Activated T-cell treated with anti-CD3 and anti-CD28 coated beads, Interleukin-2, amount 50 U/mL, for 4 hours (primary cell): ENCODE measurements around the gene CRTC2. TPM values are rescaled to one million over a fixed set of nuclear protein-coding genes. Genes with fewer than 3 reads are reported as not detected.

Experiments
- ATAC-seq, 2 donors: fragments of 200-7000 bp; cut with Tn5 transposase; one replicate each; pipeline ENCODE4 v1.10.0; 2021
- DNase-seq: peaks from one replicate; pipeline ENCODE4 v3.0.0-alpha.2; 2020
- H3K27me3 Mint-ChIP-seq: one replicate; pipeline ENCODE4 v1.8.0; 2021; ENCODE audit warnings: low read depth, mixed read lengths
- H3K36me3 Mint-ChIP-seq: one replicate; pipeline ENCODE4 v1.8.0; 2022; ENCODE audit warnings: mixed read lengths; ENCODE audit not compliant: insufficient read depth
- H3K4me1 Mint-ChIP-seq: one replicate; pipeline ENCODE4 v1.8.0; 2021; ENCODE audit warnings: low read depth, mixed read lengths
- H3K4me3 Mint-ChIP-seq: one replicate; pipeline ENCODE4 v1.8.0; 2021; ENCODE audit warnings: mild to moderate bottlenecking, moderate library complexity, mixed read lengths
- H3K9me3 Mint-ChIP-seq: one replicate; pipeline ENCODE4 v1.8.0; 2021; ENCODE audit warnings: mixed read lengths
- total RNA-seq, 3 donors: library from RNA; stranded (reverse); gene quantifications; one replicate each; pipeline ENCODE4 v1.2.1, GENCODE V29; 2021

CRTC2 gene
- total RNA-seq, 3 donors from 2014 or later = 43.7 to 56.0 (median 51.7) TPM

DNA sequence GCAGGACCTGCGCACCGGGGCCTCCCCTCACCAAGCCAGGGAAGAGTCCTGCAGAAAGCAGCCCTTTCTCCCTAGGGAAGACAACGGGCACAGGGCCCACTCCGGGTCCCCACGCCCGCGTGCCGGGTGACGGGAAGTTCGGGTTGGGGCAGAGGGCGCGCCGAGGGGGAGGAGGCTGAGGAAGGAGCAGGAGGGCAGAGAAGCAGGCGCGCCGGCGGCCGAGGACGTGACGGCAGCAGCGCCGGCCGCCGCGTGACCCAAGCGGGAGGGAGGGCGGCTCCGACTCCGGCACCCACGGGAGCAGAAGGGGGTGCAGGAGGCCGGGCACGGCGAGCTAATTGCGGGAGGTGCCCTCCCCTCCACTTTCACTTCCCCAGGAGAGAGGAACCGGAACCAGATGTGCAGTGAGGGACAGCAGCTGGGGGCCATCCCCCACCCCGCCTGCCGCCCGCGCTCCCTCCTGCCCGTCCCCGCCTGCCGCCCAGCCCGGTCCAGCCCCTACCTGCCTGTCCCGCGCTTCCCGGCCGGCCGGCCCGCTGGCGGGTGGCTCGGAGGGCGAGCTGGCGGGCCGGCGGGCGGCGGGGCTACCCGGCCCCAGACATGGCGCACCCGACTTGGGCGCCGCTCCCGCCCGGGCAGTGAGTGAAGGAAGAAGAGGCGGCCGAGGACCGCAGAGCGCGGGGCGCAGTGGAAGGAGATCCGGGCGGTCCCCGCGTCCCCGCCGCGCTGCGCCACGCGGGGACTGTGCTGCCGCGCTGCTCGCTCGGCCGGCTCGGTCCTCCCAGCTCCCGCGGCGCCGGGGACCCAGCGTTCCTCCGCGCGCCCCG lies 12.4 kb downstream of the CRTC2 start:
- Mint-ChIP-seq H3K9me3 (no peaks in the 10 kb centered on the region), H3K36me3 (peaks cover 30% of the 10 kb centered on the region), H3K4me3 (peak overlapping the region; percentile 92), H3K4me1 (peaks cover 36% of the 10 kb centered on the region), H3K27me3 (no peaks in the 10 kb centered on the region)
- peak; percentile 55 for DNase-seq
- peak; percentile 60 to 69 for ATAC-seq

DNA sequence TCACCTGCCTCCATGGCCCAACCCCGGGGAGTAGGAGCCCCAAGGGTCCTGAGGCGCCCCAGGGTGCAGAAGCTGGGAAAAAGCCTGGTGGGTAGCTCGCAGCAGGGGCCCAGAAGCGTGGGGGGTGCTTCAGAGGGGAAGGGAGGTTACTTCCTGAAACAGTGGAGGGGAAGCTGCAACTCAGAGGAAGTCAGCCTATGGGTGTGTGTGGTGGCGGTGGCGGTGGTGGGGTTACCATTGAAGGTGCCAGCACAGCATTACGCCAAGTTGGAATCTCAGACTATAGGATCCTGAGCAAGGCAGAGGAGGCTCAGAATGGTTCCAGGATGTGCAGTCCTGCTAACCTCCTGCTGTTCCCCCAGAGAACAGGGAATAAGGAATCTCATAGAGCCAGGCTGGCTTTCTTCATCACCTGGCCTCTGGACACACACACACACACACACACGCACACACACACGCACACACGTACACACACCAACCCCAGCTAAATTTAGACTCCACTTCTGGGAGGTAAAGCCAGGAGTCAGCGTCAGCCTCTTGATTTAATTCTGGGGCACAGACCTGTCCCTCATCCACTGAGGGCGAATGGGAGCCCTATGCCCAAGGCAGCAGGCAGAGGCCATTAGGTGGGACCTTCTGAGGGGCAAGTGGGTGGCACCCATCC lies 13.1 kb downstream of the CRTC2 start:
- DNase-seq = peak; percentile 67
- H3K4me3 Mint-ChIP-seq = peak overlapping the region; percentile 92

DNA sequence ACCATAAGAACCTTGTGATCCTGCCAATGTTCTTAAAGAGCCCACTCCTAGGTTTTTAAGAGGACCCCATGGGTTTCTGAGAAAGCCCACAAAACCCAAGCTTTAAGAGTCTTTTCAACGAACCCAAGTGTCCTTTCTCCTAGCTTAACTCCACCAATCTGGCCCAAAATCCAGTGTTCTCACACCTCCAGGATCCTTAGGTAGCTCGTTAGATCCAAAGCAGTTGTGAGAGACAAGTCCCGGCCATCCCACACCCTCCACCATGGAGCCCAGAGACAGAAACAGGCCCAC lies 13.6 kb downstream of the CRTC2 start:
- Mint-ChIP-seq H3K4me3 (peak overlapping the region; percentile 92), H3K9me3 (no peaks in the 10 kb centered on the region), H3K4me1 (peaks cover 33% of the 10 kb centered on the region), H3K36me3 (peaks cover 27% of the 10 kb centered on the region), H3K27me3 (no peaks in the 10 kb centered on the region)
- ATAC-seq (no peak), DNase-seq (no peak)

More for the DNA sequence above, 13.1 kb downstream of the CRTC2 start:
- ATAC-seq = peak; percentile 63 to 64
- Mint-ChIP-seq H3K36me3 (peaks cover 27% of the 10 kb centered on the region), H3K4me1 (peaks cover 33% of the 10 kb centered on the region), H3K27me3 (no peaks in the 10 kb centered on the region), H3K9me3 (no peaks in the 10 kb centered on the region)

DNA sequence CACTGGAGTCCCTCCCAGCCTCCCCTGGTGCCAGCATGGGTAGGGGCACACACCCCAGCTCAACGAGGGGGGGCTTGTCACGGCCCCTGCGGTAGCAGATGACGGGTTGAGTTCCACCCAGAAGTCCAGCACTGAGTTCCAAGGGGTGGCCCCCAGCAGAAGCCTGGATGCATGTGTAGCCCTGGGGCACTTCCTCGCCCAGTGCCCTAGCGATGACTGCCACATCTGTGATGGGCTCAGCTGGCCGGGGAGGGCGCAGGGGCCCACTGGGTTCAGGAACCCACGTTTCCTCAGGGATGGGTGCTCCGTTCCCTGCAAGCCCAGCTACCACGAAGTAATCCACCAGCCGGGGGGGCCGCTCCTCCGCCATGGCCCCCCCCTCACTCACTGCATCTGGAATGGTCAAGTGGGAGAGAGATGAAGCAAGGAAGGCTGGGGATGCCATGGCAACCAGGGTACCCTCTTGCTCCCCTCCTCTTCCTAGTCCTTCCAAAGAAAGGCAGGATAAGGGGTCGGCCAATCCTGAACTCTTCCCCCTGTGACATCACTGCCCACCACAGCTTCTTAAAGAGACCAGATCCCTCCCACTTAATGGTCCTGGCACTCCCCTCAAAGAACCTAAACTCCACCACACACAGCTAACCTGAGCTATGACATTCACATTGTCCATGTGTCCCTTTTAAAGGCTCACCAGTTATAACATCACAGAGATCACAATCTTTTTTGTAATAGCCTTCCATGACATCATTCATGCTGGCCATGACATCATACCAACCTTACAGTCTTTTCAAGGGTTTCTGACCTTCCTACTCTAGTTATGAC lies 14.2 kb downstream of the CRTC2 start:
- Mint-ChIP-seq H3K4me1 (peaks cover 33% of the 10 kb centered on the region), H3K9me3 (no peaks in the 10 kb centered on the region), H3K36me3 (peaks cover 33% of the 10 kb centered on the region), H3K4me3 (peak overlapping the region; percentile 92), H3K27me3 (no peaks in the 10 kb centered on the region)
- DNase-seq = no peak
- no peak for ATAC-seq

DNA sequence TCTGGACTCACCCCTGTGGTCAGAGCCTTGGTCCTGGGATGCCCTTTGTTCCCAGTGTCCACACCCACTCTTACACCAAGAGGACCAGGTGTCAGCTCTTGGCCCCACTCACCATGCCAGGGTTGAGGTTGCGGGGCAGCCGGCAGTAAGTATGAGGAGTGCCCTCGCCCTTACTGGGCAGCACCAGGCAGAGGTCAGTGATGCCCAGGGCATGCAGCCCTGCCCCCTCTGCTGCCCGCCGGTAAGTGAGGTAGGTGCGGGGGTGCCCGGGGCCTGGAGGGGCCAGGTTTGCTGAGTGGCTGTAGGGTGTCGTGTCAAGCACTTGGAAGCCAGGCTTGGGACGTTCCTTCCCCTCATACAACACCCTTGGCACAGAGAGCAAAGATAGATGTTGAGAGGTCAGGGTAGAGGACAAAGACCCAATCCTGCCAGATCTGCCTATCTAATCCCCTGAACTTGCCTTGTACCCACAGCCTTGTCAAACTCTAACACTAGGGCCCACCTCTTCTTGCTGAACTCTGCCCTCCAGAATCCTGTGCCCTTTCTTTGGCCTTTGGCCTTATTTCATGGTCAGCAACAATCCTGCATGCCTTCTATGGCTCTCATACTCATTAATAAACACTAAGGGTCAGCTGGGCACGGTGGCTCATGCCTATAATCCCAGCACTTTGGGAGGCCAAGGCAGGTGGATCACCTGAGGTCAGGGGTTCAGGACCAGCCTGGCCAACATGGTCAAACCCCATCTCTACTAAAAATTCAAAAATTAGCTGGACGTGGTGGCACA lies 15.5 kb downstream of the CRTC2 start:
- Mint-ChIP-seq H3K9me3 (no peaks in the 10 kb centered on the region), H3K27me3 (no peaks in the 10 kb centered on the region), H3K36me3 (peaks cover 32% of the 10 kb centered on the region), H3K4me1 (peaks cover 33% of the 10 kb centered on the region), H3K4me3 (no peak overlapping the region)
- no peak for ATAC-seq
- DNase-seq = no peak

DNA sequence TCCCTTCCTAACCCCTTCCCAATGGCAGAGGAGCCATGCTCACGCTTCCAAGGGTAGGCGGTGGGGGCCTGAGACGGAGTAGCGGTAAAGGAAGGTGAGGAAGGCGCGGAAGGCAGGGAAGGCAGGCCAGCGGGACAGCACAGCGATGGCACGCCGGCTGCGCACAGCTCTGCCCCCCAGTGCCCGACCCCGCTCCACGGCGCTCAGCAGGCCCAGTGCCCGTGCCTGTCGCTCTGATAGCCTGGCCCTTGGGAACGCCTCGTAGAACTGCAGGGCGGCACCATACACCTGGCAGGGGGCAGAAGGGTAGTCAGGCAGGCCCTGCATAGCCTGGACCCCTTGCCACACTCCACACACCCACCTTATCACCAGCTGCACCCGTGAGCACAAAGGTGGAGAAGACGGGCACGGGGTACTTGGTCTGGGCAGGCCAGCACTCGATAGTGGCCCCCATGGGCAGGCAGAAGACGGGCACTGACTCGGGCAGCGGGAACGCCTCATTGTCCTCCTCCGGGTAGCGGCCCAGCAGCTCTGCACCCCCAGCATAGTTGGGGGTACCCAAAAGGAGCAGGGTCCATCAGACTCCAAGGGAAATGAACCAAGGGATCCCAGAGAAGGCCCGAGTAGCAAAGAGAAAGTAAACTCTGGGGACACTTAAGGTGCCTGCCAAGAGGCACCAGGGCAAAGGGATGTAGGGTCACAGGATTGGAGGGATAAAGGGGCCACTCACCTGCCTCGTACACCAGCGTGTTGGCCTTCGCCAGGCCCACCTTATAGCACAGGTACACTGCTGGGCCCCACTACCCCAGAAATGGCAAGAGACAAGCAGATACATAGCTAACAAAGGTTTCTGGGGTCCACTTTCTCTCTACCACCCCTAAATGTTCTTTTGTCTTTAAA lies 16.3 kb downstream of the CRTC2 start:
- no peak for DNase-seq
- Mint-ChIP-seq H3K4me1 (peaks cover 33% of the 10 kb centered on the region), H3K9me3 (no peaks in the 10 kb centered on the region), H3K4me3 (no peak overlapping the region), H3K36me3 (peaks cover 39% of the 10 kb centered on the region), H3K27me3 (no peaks in the 10 kb centered on the region)
- ATAC-seq = no peak

DNA sequence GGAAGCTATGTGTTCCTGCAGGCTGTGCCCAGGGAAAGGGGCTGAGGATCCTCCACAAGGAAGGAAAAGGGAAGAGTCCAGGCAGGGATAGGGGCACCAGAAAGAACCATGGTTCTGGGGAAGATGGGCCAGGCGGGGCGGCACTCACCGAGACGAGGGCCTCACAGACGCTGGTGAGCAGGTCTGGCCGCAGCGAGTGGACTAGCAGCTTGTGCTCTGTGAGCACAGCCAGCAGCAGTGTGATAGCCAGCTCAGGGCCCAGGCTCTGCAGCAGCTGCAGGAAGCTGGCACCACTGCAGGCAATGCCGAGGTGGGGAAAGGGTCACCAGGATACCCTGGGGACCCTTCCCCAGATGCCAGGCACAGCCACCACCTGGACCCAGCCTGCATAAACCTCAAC lies 17.7 kb downstream of the CRTC2 start:
- Mint-ChIP-seq H3K27me3 (no peaks in the 10 kb centered on the region), H3K36me3 (peaks cover 46% of the 10 kb centered on the region), H3K4me1 (peaks cover 28% of the 10 kb centered on the region), H3K9me3 (no peaks in the 10 kb centered on the region), H3K4me3 (no peak overlapping the region)
- no peak for ATAC-seq
- DNase-seq = no peak

DNA sequence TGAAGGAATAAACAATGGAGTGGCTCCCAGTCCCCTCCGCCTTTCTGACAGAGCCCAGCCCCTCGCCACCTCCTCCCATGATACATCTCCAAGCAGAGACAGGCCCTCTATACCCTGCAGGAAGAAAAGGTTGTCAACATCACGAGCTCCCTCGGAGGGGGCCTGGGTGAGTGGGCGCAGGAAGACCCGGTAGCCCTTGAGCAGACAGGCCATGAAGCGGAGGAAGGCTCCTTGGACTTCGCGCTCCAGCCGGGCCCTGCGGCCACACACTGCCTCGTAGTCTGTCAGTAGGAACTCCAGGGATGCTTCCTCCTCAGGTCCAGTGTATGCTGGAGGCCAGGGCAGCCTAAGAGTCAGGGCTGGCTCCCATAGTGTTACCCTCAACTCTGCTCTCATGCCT lies 18.9 kb downstream of the CRTC2 start:
- Mint-ChIP-seq H3K4me1 (peaks cover 22% of the 10 kb centered on the region), H3K36me3 (peaks cover 52% of the 10 kb centered on the region), H3K27me3 (no peaks in the 10 kb centered on the region), H3K4me3 (no peak overlapping the region), H3K9me3 (no peaks in the 10 kb centered on the region)
- ATAC-seq (no peak), DNase-seq (no peak)

DNA sequence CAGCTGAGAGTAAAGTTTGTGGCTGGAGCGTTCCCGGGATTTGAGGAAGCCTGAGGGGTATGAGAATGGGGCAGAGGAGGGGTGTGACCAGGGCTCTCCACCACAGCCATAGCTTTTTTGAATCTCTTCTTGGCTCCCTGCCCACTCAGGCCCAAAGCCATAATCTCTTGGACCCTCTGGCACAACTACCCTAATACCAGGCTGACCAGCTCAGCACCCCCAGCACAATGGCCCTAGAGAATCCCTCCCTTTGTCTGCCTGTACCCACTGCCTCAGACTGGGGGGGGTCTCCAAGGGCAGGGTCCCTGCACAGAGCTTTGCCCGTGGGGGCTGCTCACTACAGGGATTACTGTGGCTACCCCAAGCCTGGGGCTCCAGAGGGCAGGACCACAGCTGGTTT lies 19.4 kb downstream of the CRTC2 start:
- ATAC-seq (no peak), DNase-seq (no peak)
- Mint-ChIP-seq H3K36me3 (peaks cover 53% of the 10 kb centered on the region), H3K9me3 (no peaks in the 10 kb centered on the region), H3K4me1 (peaks cover 17% of the 10 kb centered on the region), H3K4me3 (no peak overlapping the region), H3K27me3 (no peaks in the 10 kb centered on the region)

DNA sequence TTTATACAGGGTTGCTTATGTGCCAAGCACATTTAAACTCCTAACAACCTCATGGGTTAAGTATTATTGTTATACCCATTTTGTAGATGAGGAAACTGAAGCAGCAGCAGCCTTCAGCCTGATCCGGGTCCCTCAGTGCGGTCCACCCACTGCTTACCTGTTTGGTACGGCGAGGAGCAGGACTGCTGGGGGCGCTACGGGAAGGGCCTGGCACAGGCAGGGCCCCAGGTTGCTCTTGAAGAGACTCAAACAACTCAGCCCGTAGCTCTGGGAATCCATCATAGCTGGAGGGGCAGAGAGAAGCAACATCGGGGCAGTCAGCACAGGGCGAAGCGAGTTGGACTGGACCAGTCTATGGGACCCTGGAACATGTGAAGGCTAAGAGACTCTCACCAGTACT lies 21.1 kb downstream of the CRTC2 start:
- Mint-ChIP-seq H3K36me3 (peaks cover 46% of the 10 kb centered on the region), H3K4me3 (no peak overlapping the region), H3K4me1 (peaks cover 5% of the 10 kb centered on the region), H3K9me3 (no peaks in the 10 kb centered on the region), H3K27me3 (no peaks in the 10 kb centered on the region)
- ATAC-seq = no peak
- DNase-seq = no peak

DNA sequence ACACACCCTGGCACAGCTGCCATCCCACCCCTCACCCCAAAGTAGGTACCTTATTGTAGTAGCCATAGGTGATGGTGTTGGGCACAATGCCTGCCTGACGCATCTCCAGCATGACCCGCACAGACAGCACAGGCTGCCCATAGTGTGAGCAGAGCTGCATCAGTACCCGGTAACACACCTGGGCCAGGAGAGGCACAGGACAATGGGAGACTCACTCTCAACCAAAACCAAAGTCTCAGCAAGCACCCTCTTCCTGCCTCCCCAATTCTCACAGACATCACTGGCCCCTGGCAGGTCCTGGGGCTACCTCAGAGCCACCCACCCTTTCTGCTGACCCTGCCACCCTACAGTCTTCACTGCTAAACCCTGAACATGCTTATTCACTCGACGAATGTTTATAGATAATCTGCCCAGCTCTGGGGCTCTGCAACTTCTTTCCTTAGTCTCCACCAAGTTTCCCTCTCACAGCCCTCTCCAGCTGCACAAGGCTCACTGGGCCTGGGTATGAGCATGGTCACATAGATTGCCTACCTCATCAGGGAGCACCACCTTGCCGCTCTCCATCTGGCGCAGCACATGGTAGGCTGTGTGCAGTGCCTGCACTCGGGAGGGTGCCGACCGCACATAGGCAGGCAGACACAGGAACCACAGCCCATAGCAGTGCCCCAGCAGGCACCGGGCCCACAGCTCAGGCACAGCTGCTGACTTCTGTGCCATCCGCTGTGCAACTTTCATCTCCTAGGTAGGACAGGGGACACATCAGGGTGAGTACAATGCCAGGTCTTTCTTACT lies 22.2 kb downstream of the CRTC2 start:
- Mint-ChIP-seq H3K9me3 (no peaks in the 10 kb centered on the region), H3K27me3 (no peaks in the 10 kb centered on the region), H3K36me3 (peaks cover 45% of the 10 kb centered on the region), H3K4me3 (no peak overlapping the region), H3K4me1 (peaks cover 2% of the 10 kb centered on the region)
- no peak for ATAC-seq
- DNase-seq = no peak

DNA sequence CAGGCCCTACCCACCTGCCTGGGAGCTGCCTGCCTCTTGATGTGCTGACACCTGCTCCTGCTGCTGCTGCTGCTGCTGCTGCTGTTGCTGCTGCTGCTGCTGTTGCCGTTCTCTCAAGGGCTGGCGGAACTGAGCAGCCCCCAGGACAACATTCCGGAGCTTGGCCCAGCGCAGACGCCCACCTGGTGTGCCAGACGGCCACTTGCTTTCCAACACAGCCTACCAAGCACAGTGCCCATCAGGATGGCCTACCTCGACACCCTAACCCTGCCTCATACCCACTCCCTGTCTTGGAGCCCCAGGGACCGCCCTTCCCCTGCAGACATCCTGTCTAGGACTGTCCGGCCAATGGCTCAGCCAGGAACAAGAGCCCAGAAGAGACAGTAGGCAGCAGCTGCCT lies 23.7 kb downstream of the CRTC2 start:
- Mint-ChIP-seq H3K4me1 (no peaks in the 10 kb centered on the region), H3K9me3 (no peaks in the 10 kb centered on the region), H3K4me3 (no peak overlapping the region), H3K27me3 (no peaks in the 10 kb centered on the region), H3K36me3 (peaks cover 36% of the 10 kb centered on the region)
- no peak for ATAC-seq
- DNase-seq = no peak

DNA sequence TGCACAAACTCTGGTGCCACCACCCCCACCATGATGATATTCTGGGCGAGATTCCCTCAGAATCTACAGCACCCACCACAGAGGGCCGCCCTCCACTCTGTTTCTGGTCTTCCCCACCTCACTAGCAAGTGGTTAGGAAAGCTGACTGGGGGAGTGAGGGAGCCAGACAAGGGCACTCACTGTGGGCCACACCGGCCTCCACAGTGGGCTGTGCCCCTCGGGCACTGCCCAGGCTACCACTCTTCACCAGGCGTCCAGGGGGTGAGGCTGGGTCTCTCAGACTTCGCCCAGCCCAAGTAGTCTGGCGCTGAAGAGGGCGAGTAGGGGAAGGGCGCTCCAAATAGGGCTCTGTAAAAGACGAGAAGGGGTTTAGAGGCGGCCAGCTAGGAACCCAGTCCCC lies 24.5 kb downstream of the CRTC2 start:
- Mint-ChIP-seq H3K27me3 (no peaks in the 10 kb centered on the region), H3K4me1 (no peaks in the 10 kb centered on the region), H3K36me3 (peaks cover 28% of the 10 kb centered on the region), H3K4me3 (no peak overlapping the region), H3K9me3 (no peaks in the 10 kb centered on the region)
- ATAC-seq = no peak
- DNase-seq = no peak
